Activated CD4-positive, CD25-positive, alpha-beta regulatory T cell (primary cell): ENCODE data around the gene OR6C68.
"Not testable (repeated sequence)": the region's sequence is repeated elsewhere in the genome, so short reads cannot be mapped to it uniquely, and the experiment has no call there.

ENCODE experiments used
- DNase-seq, 4 experiments: peaks; one replicate each; lab custom pipeline; 2025; lab: John Stamatoyannopoulos, UW

Gene OR6C68

DNA sequence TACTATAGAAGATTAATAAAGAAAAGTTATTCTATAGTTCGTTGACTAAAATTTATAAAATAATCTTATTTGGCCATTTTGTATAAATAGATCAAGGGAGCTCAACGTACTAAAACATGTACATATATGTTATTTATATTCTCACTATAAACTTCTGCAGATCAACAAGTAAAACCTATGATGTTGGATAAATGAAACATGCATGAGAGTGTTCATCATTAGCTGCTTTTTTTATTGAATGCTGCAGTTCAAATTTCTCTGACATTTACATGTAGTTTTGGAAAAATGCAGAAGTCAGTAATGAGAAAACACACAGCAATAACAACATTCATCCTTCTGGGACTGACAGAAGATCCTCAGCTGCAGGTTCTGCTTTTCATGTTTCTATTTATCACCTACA, at the start of gene OR6C68:
Gene OR6C68 (plus strand): TSS at position 301 of the 400 bp plus-strand sequence. CDS start 0 bp downstream, at position 301.
- no peak for DNase-seq

DNA sequence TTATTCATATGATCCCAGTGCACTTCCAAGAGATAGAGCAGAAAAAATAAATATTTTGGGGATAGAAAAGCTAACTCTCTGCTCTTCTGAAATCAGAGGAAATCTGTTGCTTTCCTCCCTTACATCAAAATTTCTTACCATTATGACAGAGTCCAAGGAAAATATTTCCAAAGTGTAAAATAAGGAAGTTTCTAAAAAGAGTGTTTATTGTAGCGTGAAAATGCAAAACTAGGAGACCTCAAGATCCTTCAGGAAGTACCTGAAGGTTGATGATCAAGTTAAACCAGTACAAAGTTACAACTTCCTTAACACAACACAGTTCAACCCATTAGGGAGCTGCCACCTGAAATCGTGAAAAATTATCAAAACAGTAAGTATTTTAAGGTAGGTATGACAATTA, 48.4 kb upstream of the OR6C68 start, which contains the start of gene OR6C2:
Gene OR6C2 (plus strand): TSS at position 301 of the 400 bp plus-strand sequence. CDS start 8,138 bp downstream, outside the sequence.
- no peak for DNase-seq

DNA sequence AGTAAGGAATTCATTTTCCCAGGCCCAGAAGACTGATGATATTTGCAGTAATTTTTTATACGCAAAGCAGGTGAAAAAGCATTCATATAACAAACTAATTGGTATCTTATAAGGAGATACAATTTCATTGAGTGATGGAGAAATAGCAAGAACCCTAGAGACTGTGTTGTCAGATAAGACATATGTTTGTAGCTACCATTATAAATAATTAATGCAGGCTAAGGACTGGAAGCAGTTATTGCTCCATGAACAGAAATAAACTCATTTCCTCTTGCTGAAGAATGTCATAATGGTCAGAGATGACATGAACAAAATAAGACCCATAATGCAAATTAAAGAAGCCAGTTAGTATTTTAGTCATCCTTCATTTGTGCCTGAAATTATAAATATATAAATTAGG, 46.8 kb upstream of the OR6C68 start:
- no peak for DNase-seq

GRCh38 chr12:55446326-55446725, 45.9 kb upstream of the OR6C68 start:
- DNase-seq, result no peak

DNA sequence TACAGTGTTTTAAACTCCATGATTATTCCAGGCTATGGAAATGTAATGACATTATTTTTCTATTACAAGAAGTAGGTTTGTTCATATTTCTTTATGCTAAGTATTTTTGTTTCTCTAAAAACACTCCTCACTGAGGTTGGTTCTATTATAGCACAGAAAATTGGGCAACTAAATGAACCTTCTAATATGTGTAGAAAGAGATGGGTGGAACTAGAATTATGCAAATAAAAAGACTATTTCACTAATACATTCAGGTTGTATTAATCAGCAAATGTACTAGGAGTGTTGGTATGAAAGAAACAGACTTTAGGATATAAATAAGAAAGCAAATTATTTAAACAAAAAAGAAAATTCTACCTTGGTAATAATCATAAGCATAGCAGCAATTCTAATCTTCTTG, 43.4 kb upstream of the OR6C68 start:
- no peak for DNase-seq

GRCh38 chr12:55464926-55465325, 27.3 kb upstream of the OR6C68 start:
- not testable (repeated sequence) for DNase-seq

- DNase-seq, result no peak
Observed at GRCh38 chr12:55467836-55468235, 24.3 kb upstream of the OR6C68 start.

GRCh38 chr12:55469291-55469690, 22.9 kb upstream of the OR6C68 start:
- no peak for DNase-seq

DNA sequence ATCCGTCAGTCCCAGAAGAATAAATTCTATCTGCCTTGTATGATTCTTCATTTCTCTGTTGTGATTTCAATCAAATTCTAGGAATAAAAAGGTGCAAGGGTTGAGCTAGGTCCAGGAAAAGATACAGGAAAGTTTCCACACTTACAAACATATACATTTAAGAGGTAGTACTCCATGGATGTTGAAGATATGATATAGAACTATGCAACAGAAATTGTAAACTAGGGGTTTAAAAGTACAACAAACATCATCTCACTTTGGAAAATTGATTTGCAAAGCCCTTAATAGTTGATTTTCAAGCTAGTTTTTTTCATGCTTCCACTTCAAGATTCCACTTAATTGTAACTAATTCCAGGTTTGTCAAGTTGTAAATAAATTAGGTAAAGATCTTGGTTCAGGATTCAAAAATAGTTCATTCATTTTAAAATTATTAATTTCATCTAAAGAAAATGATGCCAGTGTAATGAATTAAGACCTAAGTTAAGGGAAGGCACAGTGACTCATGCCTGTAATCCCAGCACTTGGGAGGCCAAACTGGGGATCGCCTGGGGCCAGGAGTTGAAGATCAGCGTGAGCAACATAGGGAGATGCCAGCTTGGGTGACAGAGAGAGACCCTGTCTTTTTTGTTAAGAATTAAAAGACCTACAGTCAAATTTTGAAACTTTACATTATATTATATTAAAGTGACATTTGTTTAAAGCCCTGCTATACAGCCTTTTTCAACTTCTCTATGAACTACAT, 21.9 kb upstream of the OR6C68 start, which contains the start of gene OR6C70:
Gene OR6C70 (minus strand): TSS at position 51 of the 742 bp plus-strand sequence. CDS start 0 bp downstream, at position 51.
- DNase-seq, result no peak

GRCh38 chr12:55472264-55472663, 19.9 kb upstream of the OR6C68 start:
- DNase-seq, result no peak

- DNase-seq, result not testable (repeated sequence)
Observed at GRCh38 chr12:55479136-55479535, 13.0 kb upstream of the OR6C68 start.

DNA sequence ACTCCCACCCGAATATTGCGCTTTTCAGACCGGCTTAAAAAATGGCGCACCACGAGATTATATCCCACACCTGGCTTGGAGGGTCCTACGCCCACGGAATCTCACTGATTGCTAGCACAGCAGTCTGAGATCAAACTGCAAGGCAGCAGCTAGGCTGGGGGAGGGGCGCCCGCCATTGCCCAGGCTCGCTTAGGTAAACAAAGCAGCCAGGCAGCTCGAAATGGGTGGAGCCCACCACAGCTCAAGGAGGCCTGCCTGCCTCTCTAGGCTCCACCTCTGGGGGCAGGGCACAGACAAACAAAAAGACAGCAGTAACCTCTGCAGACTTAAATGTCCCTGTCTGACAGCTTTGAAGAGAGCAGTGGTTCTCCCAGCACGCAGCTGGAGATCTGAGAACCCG, 7.9 kb upstream of the OR6C68 start:
- not testable (repeated sequence) for DNase-seq

GRCh38 chr12:55495490-55495889, 3.3 kb downstream of the OR6C68 start:
- DNase-seq, result no peak

DNA sequence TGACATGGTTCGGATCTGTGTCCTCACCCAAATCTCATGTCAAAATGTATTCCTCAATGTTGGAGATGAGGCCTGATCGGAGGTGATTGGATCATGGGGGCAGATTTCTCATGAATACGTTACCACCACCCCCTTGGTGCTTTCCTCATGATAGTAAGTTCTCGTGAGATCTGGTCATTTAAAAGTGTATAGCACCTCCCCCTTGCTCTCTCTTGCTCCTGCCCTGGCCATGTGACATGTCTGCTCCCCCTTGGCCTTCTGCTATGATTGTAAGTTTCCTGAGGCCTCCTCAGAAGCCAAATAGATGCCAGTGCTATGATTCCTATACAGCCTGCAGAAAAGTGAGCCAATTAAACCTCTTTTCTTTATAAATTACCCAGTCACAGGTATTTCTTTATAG, 7.1 kb downstream of the OR6C68 start:
- DNase-seq, result no peak

DNA sequence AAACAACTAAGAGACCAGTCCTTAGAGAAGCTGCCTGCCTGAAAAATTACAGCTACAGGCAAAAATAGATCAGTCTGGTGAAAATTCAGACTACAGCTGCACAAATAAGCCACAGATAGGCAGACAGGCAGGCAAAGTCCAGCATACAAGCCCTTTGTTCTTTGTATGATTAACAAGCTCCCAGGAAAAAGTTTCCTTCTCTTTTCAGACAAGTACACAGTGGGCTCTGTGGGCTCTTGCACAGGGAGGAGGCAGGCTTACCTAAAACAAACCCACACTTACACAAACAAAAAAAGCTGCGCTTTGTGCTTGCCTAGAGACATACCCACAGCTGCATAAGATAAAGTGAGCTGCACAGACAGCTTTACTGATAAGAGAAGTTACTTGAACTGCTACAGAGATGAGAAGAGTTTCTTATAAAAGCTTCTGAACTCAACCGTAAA, 7.7 kb downstream of the OR6C68 start:
- no peak for DNase-seq

GRCh38 chr12:55501601-55502000, 9.4 kb downstream of the OR6C68 start:
- no peak for DNase-seq

GRCh38 chr12:55515696-55516095, 23.5 kb downstream of the OR6C68 start:
- no peak for DNase-seq

DNA sequence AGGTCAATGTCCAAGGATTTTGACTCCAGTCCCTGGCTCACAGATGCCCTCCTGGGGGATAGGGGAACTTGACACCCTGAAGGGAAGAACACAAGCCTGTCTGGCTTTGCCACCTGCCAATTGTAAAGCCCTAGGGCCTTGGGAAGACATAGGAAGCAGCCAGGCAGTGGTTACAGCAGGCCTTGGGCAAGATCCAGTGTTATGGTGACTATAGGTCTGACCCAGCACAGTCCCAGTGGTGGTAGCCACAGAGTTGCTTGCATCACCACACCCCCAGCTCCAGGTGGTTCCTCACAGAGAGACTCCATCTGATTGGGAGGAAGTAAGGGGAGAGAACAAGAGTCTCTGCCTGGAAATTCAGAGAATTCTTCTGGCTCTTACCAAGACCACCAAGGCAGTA, 24.2 kb downstream of the OR6C68 start:
- DNase-seq, result no peak
